ENCODE measurements around the gene SLC16A8.

The SLC16A8 gene

DNA sequence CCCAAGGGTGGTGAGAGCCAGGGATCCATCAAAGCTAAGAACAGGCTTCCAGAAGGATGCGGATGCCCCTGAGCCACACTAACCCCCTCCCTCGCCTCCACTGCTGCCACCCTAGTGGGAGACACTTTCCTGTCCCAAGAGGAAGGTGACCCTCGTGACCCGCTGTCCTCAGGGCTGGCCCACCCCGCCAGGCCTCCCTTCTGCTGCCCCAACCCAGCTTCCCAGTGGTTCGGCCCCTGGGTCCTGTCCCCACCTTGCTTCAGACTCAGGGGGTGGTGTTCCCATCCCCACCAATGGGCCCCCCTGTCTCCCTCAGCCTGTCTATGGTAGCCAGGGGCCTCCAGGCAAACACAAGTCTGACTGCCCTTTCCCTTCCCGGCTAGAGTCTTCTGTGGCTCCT is 33.3 kb downstream of the SLC16A8 start:
- H2AFZ ChIP-seq (ENCODE audit: low read length) = no peak overlapping the region
- H3K4me3 ChIP-seq (ENCODE audit: low read depth, low read length, poor library complexity, severe bottlenecking) = no peak overlapping the region
- TF ChIP-seq, protein P1, sequence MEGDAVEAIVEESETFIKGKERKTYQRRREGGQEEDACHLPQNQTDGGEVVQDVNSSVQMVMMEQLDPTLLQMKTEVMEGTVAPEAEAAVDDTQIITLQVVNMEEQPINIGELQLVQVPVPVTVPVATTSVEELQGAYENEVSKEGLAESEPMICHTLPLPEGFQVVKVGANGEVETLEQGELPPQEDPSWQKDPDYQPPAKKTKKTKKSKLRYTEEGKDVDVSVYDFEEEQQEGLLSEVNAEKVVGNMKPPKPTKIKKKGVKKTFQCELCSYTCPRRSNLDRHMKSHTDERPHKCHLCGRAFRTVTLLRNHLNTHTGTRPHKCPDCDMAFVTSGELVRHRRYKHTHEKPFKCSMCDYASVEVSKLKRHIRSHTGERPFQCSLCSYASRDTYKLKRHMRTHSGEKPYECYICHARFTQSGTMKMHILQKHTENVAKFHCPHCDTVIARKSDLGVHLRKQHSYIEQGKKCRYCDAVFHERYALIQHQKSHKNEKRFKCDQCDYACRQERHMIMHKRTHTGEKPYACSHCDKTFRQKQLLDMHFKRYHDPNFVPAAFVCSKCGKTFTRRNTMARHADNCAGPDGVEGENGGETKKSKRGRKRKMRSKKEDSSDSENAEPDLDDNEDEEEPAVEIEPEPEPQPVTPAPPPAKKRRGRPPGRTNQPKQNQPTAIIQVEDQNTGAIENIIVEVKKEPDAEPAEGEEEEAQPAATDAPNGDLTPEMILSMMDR (IDR thresholded peaks at IDR 0.05; ENCODE audit: low read length) = no peak
- H3K79me2 ChIP-seq (ENCODE audit: insufficient read depth, low read length) = no peaks in the 10 kb centered on the region
- H3K36me3 ChIP-seq (ENCODE audit: insufficient read depth, low read length) = no peaks in the 10 kb centered on the region
- no peak overlapping the region for H3K9ac ChIP-seq (ENCODE audit: low read length)
- no peaks in the 10 kb centered on the region for H3K9me3 ChIP-seq (ENCODE audit: low read length)
- no peaks in the 10 kb centered on the region for H3F3A ChIP-seq (ENCODE audit: insufficient read depth, low read length)
- H3K27ac ChIP-seq (ENCODE audit: low read depth, low read length, poor library complexity, severe bottlenecking) = no peak overlapping the region
- H3K9me2 ChIP-seq (ENCODE audit: low read depth, low read length) = no peaks in the 10 kb centered on the region
- no peaks in the 10 kb centered on the region for H4K20me1 ChIP-seq (ENCODE audit: insufficient read depth, low read length)
- H3K27me3 ChIP-seq (ENCODE audit: insufficient read depth, low read length) = peaks cover 10% of the 10 kb centered on the region; the same call in 1 of the 2 replicates
- H3K4me1 ChIP-seq (ENCODE audit: insufficient read depth, low read length, severe bottlenecking) = no peaks in the 10 kb centered on the region
- no peak overlapping the region for H3K4me2 ChIP-seq (ENCODE audit: low read length)

DNA sequence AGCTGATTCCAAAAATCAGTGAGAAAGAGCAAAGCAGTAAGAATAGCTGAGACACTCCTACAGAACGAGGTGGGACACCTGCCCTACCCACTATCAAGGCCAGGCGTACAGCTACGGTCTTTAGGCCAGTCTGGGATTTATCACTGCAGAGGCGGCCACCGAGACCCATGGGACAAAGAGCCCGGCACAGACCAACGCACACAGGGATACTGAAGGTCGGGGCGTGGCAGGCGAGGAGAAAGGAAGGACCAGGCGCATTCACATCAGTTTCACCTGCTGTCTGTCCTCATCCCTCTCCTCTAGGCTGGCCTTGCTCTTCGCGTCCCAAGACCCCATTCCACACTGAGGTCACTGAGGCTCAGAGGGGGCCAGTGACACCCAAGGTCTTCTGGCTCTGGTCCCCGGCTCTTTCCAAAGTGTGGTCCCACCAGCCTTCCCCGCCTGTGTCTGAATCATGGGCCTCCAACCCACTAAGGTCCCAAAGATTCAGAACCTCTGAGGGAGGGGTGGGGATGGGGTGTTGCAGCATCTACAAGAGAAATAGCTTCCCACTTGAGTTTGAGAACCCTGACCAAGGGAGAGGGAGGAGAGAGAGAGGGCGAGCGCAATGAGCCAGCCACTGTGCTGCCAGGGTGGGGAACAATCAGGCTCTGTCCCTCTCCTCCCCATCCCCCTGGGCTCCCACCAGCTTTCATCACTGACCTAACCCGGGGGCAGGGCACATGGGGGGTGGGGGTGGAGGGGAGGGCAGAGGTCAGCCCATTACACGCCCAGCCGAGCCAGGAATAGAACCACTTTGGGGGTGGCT is 34.0 kb downstream of the SLC16A8 start:
- Histone ChIP-seq H3F3A (ENCODE audit: insufficient read depth, low read length) (no peaks in the 10 kb centered on the region), H3K27ac (ENCODE audit: low read depth, low read length, poor library complexity, severe bottlenecking) (no peak overlapping the region), H3K9me2 (ENCODE audit: low read depth, low read length) (no peaks in the 10 kb centered on the region), H2AFZ (ENCODE audit: low read length) (no peak overlapping the region), H3K36me3 (ENCODE audit: insufficient read depth, low read length) (no peaks in the 10 kb centered on the region), H4K20me1 (ENCODE audit: insufficient read depth, low read length) (no peaks in the 10 kb centered on the region), H3K79me2 (ENCODE audit: insufficient read depth, low read length) (no peaks in the 10 kb centered on the region), H3K4me1 (ENCODE audit: insufficient read depth, low read length, severe bottlenecking) (no peaks in the 10 kb centered on the region), H3K9me3 (ENCODE audit: low read length) (no peaks in the 10 kb centered on the region), H3K27me3 (ENCODE audit: insufficient read depth, low read length) (peaks cover 10% of the 10 kb centered on the region; the same call in 1 of the 2 replicates), H3K9ac (ENCODE audit: low read length) (no peak overlapping the region), H3K4me2 (ENCODE audit: low read length) (no peak overlapping the region), H3K4me3 (ENCODE audit: low read depth, low read length, poor library complexity, severe bottlenecking) (no peak overlapping the region)
- TF ChIP-seq, protein P1 (IDR thresholded peaks at IDR 0.05; ENCODE audit: low read length) = no peak
- TF ChIP-seq EZH2 (IDR thresholded peaks at IDR 0.05; ENCODE audit: borderline replicate concordance, low read length) = no peak

DNA sequence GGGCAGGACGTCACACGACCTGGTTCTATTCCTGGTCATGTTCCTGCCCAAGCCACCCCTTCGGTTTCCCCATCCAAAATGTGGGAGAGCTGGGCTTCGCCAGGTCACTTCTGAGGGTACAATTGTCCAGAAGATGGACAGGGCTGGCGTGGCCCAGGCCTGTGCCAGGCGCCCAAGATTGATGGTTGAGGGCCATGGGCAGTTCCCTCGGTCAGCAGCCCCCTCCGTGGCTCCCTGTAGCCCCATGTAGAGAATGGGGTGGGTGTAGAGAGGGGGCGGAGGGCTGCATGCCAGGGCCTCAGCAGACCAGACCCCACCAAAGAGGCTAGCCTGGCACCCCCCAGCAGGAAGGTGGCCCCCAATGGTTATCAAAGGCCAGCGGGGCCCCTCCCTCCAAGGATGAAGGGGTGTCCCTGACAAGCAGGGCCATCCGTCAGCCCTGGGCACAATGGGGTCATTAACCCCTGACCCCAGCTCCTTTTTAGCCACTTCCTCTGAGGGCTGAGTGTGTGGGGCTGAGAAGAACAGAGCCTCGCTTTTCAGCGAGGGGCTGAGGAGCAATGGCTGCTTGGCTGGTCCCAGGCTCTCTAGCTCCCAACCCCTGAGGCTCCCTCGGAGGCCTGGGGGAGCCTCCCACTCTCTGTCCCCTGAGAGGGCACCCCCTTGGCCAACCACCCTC is 37.8 kb downstream of the SLC16A8 start:
- no peaks in the 10 kb centered on the region for H3K36me3 ChIP-seq (ENCODE audit: insufficient read depth, low read length)
- H3F3A ChIP-seq (ENCODE audit: insufficient read depth, low read length) = no peaks in the 10 kb centered on the region
- H2AFZ ChIP-seq (ENCODE audit: low read length) = no peak overlapping the region
- no peaks in the 10 kb centered on the region for H3K9me3 ChIP-seq (ENCODE audit: low read length)
- no peak overlapping the region for H3K4me3 ChIP-seq (ENCODE audit: low read depth, low read length, poor library complexity, severe bottlenecking)
- H3K79me2 ChIP-seq (ENCODE audit: insufficient read depth, low read length) = no peaks in the 10 kb centered on the region
- H3K4me1 ChIP-seq (ENCODE audit: insufficient read depth, low read length, severe bottlenecking) = no peaks in the 10 kb centered on the region
- H3K9ac ChIP-seq (ENCODE audit: low read length) = no peak overlapping the region
- H3K27me3 ChIP-seq (ENCODE audit: insufficient read depth, low read length) = peaks cover 8% of the 10 kb centered on the region
- no peaks in the 10 kb centered on the region for H4K20me1 ChIP-seq (ENCODE audit: insufficient read depth, low read length)
- no peak overlapping the region for H3K4me2 ChIP-seq (ENCODE audit: low read length)
- no peak overlapping the region for H3K27ac ChIP-seq (ENCODE audit: low read depth, low read length, poor library complexity, severe bottlenecking)
- no peaks in the 10 kb centered on the region for H3K9me2 ChIP-seq (ENCODE audit: low read depth, low read length)
- TF ChIP-seq, protein P1 (IDR thresholded peaks at IDR 0.05; ENCODE audit: low read length) = no peak
- no peak for TF ChIP-seq EZH2 (IDR thresholded peaks at IDR 0.05; ENCODE audit: borderline replicate concordance, low read length)

All from OCI-LY1 (cell line).